ENCODE results near the gene CXCR3. TPM values are rescaled to one million over a fixed set of nuclear protein-coding genes. Genes with fewer than 3 reads are reported as not detected.

The CXCR3 gene
- total and polyA plus RNA-seq, 7 donors: 0.01 to 0.21 (median 0.05) TPM; not detected in 4

DNA sequence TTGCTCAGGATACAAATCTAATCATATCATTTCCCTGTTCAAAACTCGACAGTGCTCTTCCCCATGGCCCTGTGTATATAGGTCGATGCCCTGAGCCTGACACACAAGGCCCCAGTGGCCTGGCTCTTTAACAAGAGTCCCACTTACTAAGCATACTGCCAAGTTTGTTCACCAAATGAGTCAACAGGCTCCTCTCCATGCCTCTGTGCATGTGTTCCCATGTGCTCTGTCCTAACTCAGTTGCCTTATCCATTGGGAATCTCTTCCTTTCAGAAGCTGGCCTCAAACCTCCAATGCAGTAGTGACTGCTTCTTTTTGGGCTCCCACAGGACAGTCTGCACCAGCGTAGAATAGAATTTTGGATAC lies 18.9 kb upstream of the CXCR3 start:
- Histone ChIP-seq H3K27ac (peak overlapping the region; percentile 79), H3K4me1 (peaks cover 9% of the 10 kb centered on the region), H3K27me3 (ENCODE audit: insufficient read depth in 3 of 3, low read length in 2 of 3) (no peaks in the 10 kb centered on the region), H3K4me3 (no peak overlapping the region), H3K9me3 (no peaks in the 10 kb centered on the region), H3K36me3 (ENCODE audit: insufficient read depth in 1 of 2, low read depth in 1 of 2) (no peaks in the 10 kb centered on the region)
- ATAC-seq: peak; percentile 63 to 81 (median 70)
- TF ChIP-seq, protein P1, sequence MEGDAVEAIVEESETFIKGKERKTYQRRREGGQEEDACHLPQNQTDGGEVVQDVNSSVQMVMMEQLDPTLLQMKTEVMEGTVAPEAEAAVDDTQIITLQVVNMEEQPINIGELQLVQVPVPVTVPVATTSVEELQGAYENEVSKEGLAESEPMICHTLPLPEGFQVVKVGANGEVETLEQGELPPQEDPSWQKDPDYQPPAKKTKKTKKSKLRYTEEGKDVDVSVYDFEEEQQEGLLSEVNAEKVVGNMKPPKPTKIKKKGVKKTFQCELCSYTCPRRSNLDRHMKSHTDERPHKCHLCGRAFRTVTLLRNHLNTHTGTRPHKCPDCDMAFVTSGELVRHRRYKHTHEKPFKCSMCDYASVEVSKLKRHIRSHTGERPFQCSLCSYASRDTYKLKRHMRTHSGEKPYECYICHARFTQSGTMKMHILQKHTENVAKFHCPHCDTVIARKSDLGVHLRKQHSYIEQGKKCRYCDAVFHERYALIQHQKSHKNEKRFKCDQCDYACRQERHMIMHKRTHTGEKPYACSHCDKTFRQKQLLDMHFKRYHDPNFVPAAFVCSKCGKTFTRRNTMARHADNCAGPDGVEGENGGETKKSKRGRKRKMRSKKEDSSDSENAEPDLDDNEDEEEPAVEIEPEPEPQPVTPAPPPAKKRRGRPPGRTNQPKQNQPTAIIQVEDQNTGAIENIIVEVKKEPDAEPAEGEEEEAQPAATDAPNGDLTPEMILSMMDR (IDR thresholded peaks at IDR 0.05): no peak
- DNase-seq: no peak
- 46 to 76% (median 55%) methylated on average over 2 to 3 of the region's 3 CpGs for WGBS, 3 donors
- intact Hi-C loops (cut with DNase I): no loop called here

- no peaks in the 10 kb centered on the region for H3K36me3 ChIP-seq (ENCODE audit: insufficient read depth in 1 of 2, low read depth in 1 of 2)
- DNase-seq (no peak), ATAC-seq (peak; percentile 77 to 82 (median 80))
- TF ChIP-seq, protein P1 (IDR thresholded peaks at IDR 0.05): no peak
- H3K27me3 ChIP-seq (ENCODE audit: insufficient read depth in 3 of 3, low read length in 2 of 3): no peaks in the 10 kb centered on the region
- intact Hi-C loops (cut with DNase I): no loop called here
- H3K4me1 ChIP-seq: peaks cover 9% of the 10 kb centered on the region
- H3K27ac ChIP-seq: peak overlapping the region; percentile 79
- no peak overlapping the region for H3K4me3 ChIP-seq
- WGBS, 3 donors: 37 to 61% (median 47%) methylated on average over 9 of the region's 9 CpGs
- no peaks in the 10 kb centered on the region for H3K9me3 ChIP-seq
These were observed 18.3 kb upstream of the CXCR3 start for GRCh38 chrX:71636438-71637252.

DNA sequence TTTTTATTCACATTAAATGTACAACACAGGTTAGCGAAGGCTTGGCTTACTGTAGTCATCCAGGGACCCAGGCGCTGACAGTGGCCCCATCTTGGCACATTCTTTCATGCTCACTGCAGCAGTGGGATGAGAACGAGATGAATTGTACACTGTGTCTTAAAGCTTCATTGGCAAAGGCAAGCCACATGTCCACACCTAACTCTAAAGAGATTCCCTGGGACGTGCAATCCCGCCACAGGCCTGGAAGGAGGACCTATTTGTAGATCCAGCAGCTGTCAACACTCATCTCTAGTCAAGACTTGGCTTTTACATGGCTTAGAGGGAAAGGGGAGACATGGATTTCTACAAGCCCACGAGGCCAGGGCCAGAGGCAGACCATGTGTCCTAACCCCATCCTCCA lies 16.1 kb upstream of the CXCR3 start:
- H3K4me1 ChIP-seq: peaks cover 9% of the 10 kb centered on the region
- peak; percentile 45 to 68 for DNase-seq
- H3K27me3 ChIP-seq (ENCODE audit: insufficient read depth in 3 of 3, low read length in 2 of 3): no peaks in the 10 kb centered on the region
- no peaks in the 10 kb centered on the region for H3K36me3 ChIP-seq (ENCODE audit: insufficient read depth in 1 of 2, low read depth in 1 of 2)
- no peaks in the 10 kb centered on the region for H3K9me3 ChIP-seq
- intact Hi-C loops (cut with DNase I): no loop called here
- ATAC-seq: peak; percentile 81 to 91 (median 86)
- 20 to 38% (median 33%) methylated on average over 6 of the region's 6 CpGs for WGBS, 3 donors
- H3K27ac ChIP-seq: peak overlapping the region; percentile 65
- TF ChIP-seq, protein P1 (IDR thresholded peaks at IDR 0.05): no peak
- H3K4me3 ChIP-seq: no peak overlapping the region

- Histone ChIP-seq H3K27ac (peak overlapping the region; percentile 65), H3K36me3 (ENCODE audit: insufficient read depth in 1 of 2, low read depth in 1 of 2) (no peaks in the 10 kb centered on the region), H3K4me3 (no peak overlapping the region), H3K9me3 (no peaks in the 10 kb centered on the region), H3K27me3 (ENCODE audit: insufficient read depth in 3 of 3, low read length in 2 of 3) (no peaks in the 10 kb centered on the region), H3K4me1 (peaks cover 9% of the 10 kb centered on the region)
- DNase-seq (no peak), ATAC-seq (no peak)
- TF ChIP-seq, protein P1 (IDR thresholded peaks at IDR 0.05): no peak
- WGBS, 3 donors: 63 to 85% (median 63%) methylated on average over 10 of the region's 10 CpGs
- intact Hi-C loops (cut with DNase I): no loop called here
These were observed 14.8 kb upstream of the CXCR3 start for GRCh38 chrX:71632923-71633657.
